Measurements from ENCODE around the gene UBC. TPM values are rescaled to one million over a fixed set of nuclear protein-coding genes. Genes with fewer than 3 reads are reported as not detected.

The UBC gene
- total and polyA plus RNA-seq, 9 of the 15 experiments (the other 6 are each of a cell fraction or from before 2014, with no cell fraction given) = 533 to 1,153 (median 813) TPM

DNA sequence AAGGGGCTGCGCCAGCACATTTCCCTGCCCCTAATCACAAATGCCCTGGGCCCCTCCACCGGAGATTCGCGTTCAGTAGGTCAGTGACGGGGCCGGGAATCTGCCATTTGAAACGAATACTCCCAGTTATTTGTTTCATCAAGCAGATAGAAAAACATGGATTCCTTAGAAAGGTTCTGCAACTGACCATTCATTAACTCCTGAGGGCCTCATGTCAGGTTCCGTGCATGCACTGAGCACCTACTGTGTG lies 25.6 kb upstream of the UBC start (continued):
- no peak for TF ChIP-seq POLR2G (IDR thresholded peaks at IDR 0.05; ENCODE audit: low read depth, low read length)
- TF ChIP-seq, protein P1, sequence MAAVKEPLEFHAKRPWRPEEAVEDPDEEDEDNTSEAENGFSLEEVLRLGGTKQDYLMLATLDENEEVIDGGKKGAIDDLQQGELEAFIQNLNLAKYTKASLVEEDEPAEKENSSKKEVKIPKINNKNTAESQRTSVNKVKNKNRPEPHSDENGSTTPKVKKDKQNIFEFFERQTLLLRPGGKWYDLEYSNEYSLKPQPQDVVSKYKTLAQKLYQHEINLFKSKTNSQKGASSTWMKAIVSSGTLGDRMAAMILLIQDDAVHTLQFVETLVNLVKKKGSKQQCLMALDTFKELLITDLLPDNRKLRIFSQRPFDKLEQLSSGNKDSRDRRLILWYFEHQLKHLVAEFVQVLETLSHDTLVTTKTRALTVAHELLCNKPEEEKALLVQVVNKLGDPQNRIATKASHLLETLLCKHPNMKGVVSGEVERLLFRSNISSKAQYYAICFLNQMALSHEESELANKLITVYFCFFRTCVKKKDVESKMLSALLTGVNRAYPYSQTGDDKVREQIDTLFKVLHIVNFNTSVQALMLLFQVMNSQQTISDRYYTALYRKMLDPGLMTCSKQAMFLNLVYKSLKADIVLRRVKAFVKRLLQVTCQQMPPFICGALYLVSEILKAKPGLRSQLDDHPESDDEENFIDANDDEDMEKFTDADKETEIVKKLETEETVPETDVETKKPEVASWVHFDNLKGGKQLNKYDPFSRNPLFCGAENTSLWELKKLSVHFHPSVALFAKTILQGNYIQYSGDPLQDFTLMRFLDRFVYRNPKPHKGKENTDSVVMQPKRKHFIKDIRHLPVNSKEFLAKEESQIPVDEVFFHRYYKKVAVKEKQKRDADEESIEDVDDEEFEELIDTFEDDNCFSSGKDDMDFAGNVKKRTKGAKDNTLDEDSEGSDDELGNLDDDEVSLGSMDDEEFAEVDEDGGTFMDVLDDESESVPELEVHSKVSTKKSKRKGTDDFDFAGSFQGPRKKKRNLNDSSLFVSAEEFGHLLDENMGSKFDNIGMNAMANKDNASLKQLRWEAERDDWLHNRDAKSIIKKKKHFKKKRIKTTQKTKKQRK (IDR thresholded peaks at IDR 0.05; ENCODE audit: borderline replicate concordance, low read depth, low read length) = no peak
- TF ChIP-seq, protein P2, sequence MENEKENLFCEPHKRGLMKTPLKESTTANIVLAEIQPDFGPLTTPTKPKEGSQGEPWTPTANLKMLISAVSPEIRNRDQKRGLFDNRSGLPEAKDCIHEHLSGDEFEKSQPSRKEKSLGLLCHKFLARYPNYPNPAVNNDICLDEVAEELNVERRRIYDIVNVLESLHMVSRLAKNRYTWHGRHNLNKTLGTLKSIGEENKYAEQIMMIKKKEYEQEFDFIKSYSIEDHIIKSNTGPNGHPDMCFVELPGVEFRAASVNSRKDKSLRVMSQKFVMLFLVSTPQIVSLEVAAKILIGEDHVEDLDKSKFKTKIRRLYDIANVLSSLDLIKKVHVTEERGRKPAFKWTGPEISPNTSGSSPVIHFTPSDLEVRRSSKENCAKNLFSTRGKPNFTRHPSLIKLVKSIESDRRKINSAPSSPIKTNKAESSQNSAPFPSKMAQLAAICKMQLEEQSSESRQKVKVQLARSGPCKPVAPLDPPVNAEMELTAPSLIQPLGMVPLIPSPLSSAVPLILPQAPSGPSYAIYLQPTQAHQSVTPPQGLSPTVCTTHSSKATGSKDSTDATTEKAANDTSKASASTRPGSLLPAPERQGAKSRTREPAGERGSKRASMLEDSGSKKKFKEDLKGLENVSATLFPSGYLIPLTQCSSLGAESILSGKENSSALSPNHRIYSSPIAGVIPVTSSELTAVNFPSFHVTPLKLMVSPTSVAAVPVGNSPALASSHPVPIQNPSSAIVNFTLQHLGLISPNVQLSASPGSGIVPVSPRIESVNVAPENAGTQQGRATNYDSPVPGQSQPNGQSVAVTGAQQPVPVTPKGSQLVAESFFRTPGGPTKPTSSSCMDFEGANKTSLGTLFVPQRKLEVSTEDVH (IDR thresholded peaks at IDR 0.05; ENCODE audit: low read depth, partially characterized antibody) = no peak
- no peak for TF ChIP-seq GABPA (tag; conservative IDR thresholded peaks at IDR 0.05; ENCODE audit: low read depth)
- TF ChIP-seq CBFA2T3 (IDR thresholded peaks at IDR 0.05) = 0 out of 2 replicates have a peak, but pooled peaks have one; percentile 31
- TF ChIP-seq, protein P3, sequence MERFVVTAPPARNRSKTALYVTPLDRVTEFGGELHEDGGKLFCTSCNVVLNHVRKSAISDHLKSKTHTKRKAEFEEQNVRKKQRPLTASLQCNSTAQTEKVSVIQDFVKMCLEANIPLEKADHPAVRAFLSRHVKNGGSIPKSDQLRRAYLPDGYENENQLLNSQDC (CRISPR knock-in tag; IDR thresholded peaks at IDR 0.05) = no peak
- TF ChIP-seq ADNP (tag; IDR thresholded peaks at IDR 0.05) = no peak
- TF ChIP-seq U2AF1 (optimal IDR thresholded peaks at IDR 0.05; ENCODE audit: low read depth, low read length) = no peak
- TF ChIP-seq, protein P4, sequence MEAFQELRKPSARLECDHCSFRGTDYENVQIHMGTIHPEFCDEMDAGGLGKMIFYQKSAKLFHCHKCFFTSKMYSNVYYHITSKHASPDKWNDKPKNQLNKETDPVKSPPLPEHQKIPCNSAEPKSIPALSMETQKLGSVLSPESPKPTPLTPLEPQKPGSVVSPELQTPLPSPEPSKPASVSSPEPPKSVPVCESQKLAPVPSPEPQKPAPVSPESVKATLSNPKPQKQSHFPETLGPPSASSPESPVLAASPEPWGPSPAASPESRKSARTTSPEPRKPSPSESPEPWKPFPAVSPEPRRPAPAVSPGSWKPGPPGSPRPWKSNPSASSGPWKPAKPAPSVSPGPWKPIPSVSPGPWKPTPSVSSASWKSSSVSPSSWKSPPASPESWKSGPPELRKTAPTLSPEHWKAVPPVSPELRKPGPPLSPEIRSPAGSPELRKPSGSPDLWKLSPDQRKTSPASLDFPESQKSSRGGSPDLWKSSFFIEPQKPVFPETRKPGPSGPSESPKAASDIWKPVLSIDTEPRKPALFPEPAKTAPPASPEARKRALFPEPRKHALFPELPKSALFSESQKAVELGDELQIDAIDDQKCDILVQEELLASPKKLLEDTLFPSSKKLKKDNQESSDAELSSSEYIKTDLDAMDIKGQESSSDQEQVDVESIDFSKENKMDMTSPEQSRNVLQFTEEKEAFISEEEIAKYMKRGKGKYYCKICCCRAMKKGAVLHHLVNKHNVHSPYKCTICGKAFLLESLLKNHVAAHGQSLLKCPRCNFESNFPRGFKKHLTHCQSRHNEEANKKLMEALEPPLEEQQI (IDR thresholded peaks at IDR 0.05) = no peak
- TF ChIP-seq HSF4 (CRISPR knock-in tag; IDR thresholded peaks at IDR 0.05; ENCODE audit: borderline replicate concordance) = no peak
- no peak for TF ChIP-seq PCBP2 (IDR thresholded peaks at IDR 0.05; ENCODE audit: low read depth, low read length, poor library complexity, severe bottlenecking)
- TF ChIP-seq, protein P5, sequence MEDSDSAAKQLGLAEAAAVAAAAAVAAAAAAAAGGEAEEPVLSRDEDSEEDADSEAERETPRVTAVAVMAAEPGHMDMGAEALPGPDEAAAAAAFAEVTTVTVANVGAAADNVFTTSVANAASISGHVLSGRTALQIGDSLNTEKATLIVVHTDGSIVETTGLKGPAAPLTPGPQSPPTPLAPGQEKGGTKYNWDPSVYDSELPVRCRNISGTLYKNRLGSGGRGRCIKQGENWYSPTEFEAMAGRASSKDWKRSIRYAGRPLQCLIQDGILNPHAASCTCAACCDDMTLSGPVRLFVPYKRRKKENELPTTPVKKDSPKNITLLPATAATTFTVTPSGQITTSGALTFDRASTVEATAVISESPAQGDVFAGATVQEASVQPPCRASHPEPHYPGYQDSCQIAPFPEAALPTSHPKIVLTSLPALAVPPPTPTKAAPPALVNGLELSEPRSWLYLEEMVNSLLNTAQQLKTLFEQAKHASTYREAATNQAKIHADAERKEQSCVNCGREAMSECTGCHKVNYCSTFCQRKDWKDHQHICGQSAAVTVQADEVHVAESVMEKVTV (CRISPR knock-in tag; IDR thresholded peaks at IDR 0.05) = no peak
- TF ChIP-seq CBFB (CRISPR knock-in tag; IDR thresholded peaks at IDR 0.05) = no peak
- TF ChIP-seq NCOA4 (IDR thresholded peaks at IDR 0.05; ENCODE audit: partially characterized antibody) = no peak
- peak; percentile 16; the same call in 1 of the 2 replicates for TF ChIP-seq ELF4 (CRISPR knock-in tag; IDR thresholded peaks at IDR 0.05)
- TF ChIP-seq ZNF830 (CRISPR knock-in tag; IDR thresholded peaks at IDR 0.05) = no peak
- no peak for TF ChIP-seq ZNF384 (IDR thresholded peaks at IDR 0.05; ENCODE audit: low read depth, low read length)
- no peak for TF ChIP-seq SMAD1 (IDR thresholded peaks at IDR 0.05; ENCODE audit: low read depth, low read length, partially characterized antibody)
- TF ChIP-seq GTF2E2 (tag; IDR thresholded peaks at IDR 0.05) = peak; percentile 89; the same call in 1 of the 2 replicates

All from K562 (cell line).